DND-41 (cell line): ENCODE measurements around the gene GBP2.

Experiments used
- ATAC-seq: fragments of 200-7000 bp; cut with Tn5 transposase; 3 replicates; pipeline ENCODE4 v1.9.1; 2021; ENCODE audit warnings: low read depth; ENCODE audit not compliant: insufficient read depth
- DNase-seq: peaks from one replicate; pipeline ENCODE4 v3.0.0-alpha.2; 2020
- H2AFZ ChIP-seq: 2 replicates; pipeline ENCODE4 v1.6.0; 2012; ENCODE audit warnings: low read depth, low read length
- H3K27ac ChIP-seq: 2 replicates; pipeline ENCODE4 v1.5.1; 2012; ENCODE audit warnings: low read length, inconsistent platforms
- H3K27me3 ChIP-seq: fragments of 200-600 bp; sonication (generic); 2 replicates; pipeline ENCODE4 v1.6.0; 2012; ENCODE audit warnings: low read length, mild to moderate bottlenecking, inconsistent platforms; ENCODE audit not compliant: insufficient read depth, poor library complexity
- H3K36me3 ChIP-seq: 2 replicates; pipeline ENCODE4 v1.5.1; 2012; ENCODE audit warnings: low read length, inconsistent platforms; ENCODE audit not compliant: insufficient read depth
- H3K4me1 ChIP-seq: 2 replicates; pipeline ENCODE4 v1.5.1; 2012; ENCODE audit warnings: mild to moderate bottlenecking, low read length; ENCODE audit not compliant: insufficient read depth
- H3K4me2 ChIP-seq: 2 replicates; pipeline ENCODE4 v1.6.0; 2012; ENCODE audit warnings: mild to moderate bottlenecking, moderate library complexity, low read length, inconsistent platforms; ENCODE audit not compliant: insufficient read depth
- H3K4me3 ChIP-seq, 2 experiments: fragments of 200-600 bp in 1 of 2; shearing (Covaris generic) in 1 of 2; 2 replicates each; pipeline ENCODE4 v1.5.1; 2012 to 2016; ENCODE audit warnings: inconsistent platforms in 2 of 2, low read length in 2 of 2, mild to moderate bottlenecking in 2 of 2, low read depth in 1 of 2, moderate library complexity in 1 of 2
- H3K79me2 ChIP-seq: 2 replicates; pipeline ENCODE4 v1.6.0; 2012; ENCODE audit warnings: low read length, inconsistent platforms; ENCODE audit not compliant: insufficient read depth
- H3K9ac ChIP-seq: 2 replicates; pipeline ENCODE4 v1.6.0; 2012; ENCODE audit warnings: low read depth, mild to moderate bottlenecking, inconsistent platforms, low read length, moderate library complexity
- H3K9me3 ChIP-seq: 2 replicates; pipeline ENCODE4 v1.5.1; 2012; ENCODE audit warnings: low read length, moderate library complexity, mild to moderate bottlenecking, inconsistent platforms; ENCODE audit not compliant: insufficient read depth, severe bottlenecking
- H4K20me1 ChIP-seq: 2 replicates; pipeline ENCODE4 v1.6.0; 2012; ENCODE audit warnings: low read length; ENCODE audit not compliant: insufficient read depth
- EZH2 ChIP-seq: IDR thresholded peaks from 3 replicates; pipeline ENCODE4 v1.6.1; 2012; ENCODE audit warnings: borderline replicate concordance, low read depth, mild to moderate bottlenecking, moderate library complexity, low read length, inconsistent platforms; ENCODE audit not compliant: severe bottlenecking
- TF ChIP-seq, protein P1 (sequence below): IDR thresholded peaks from 2 replicates; pipeline ENCODE4 v1.5.1; 2012; ENCODE audit warnings: borderline replicate concordance, low read length, moderate library complexity, mild to moderate bottlenecking; ENCODE audit not compliant: poor library complexity, severe bottlenecking; ENCODE audit errors: extremely low read depth

Gene GBP2

DNA sequence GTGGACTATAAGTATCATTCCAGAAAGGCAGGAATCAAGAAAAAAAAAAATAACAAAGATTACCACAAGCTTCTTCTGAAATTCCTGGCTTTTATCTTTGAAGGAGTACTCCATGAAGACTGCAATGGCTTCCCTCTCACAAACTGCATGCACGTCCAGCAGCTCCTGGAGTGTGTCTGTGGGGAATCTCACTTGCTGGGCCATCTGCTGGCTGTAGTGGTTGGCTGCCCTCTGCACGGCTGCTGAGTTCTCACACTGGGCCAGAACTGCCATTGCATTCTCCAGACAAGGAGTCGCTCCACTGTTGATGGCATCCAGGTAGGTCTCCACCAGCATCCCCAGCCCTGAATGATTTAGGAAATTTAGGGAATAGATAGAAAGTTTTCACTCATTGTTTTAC, 23.3 kb upstream of the GBP2 start:
- H3K79me2 ChIP-seq, result no peaks in the 10 kb centered on the region
- ATAC-seq (no peak), DNase-seq (no peak)
- no peaks in the 10 kb centered on the region for H3K36me3 ChIP-seq
- H3K9me3 ChIP-seq, result no peaks in the 10 kb centered on the region
- H2AFZ ChIP-seq, result no peak overlapping the region
- peaks cover 15% of the 10 kb centered on the region for H3K4me1 ChIP-seq
- no peak overlapping the region for H3K9ac ChIP-seq
- no peaks in the 10 kb centered on the region for H3K27me3 ChIP-seq
- no peaks in the 10 kb centered on the region for H4K20me1 ChIP-seq
- H3K27ac ChIP-seq, result no peak overlapping the region
- no peak for TF ChIP-seq EZH2
- TF ChIP-seq, protein P1, sequence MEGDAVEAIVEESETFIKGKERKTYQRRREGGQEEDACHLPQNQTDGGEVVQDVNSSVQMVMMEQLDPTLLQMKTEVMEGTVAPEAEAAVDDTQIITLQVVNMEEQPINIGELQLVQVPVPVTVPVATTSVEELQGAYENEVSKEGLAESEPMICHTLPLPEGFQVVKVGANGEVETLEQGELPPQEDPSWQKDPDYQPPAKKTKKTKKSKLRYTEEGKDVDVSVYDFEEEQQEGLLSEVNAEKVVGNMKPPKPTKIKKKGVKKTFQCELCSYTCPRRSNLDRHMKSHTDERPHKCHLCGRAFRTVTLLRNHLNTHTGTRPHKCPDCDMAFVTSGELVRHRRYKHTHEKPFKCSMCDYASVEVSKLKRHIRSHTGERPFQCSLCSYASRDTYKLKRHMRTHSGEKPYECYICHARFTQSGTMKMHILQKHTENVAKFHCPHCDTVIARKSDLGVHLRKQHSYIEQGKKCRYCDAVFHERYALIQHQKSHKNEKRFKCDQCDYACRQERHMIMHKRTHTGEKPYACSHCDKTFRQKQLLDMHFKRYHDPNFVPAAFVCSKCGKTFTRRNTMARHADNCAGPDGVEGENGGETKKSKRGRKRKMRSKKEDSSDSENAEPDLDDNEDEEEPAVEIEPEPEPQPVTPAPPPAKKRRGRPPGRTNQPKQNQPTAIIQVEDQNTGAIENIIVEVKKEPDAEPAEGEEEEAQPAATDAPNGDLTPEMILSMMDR, result no peak
- no peak overlapping the region for H3K4me2 ChIP-seq
- H3K4me3 ChIP-seq, result no peak overlapping the region

- Histone ChIP-seq H3K27me3 (no peaks in the 10 kb centered on the region), H2AFZ (no peak overlapping the region)
- ATAC-seq, result no peak
Observed at GRCh38 chr1:89147678-89148658, 22.1 kb upstream of the GBP2 start.

GRCh38 chr1:89146721-89147120, 20.8 kb upstream of the GBP2 start:
- Histone ChIP-seq H3K9ac (no peak overlapping the region), H3K9me3 (no peaks in the 10 kb centered on the region), H3K4me2 (no peak overlapping the region), H3K27me3 (no peaks in the 10 kb centered on the region), H2AFZ (no peak overlapping the region), H4K20me1 (no peaks in the 10 kb centered on the region), H3K79me2 (no peaks in the 10 kb centered on the region), H3K27ac (no peak overlapping the region), H3K4me3 (no peak overlapping the region), H3K36me3 (no peaks in the 10 kb centered on the region), H3K4me1 (peaks cover 16% of the 10 kb centered on the region)
- ATAC-seq (no peak), DNase-seq (no peak)
- TF ChIP-seq, protein P1, result no peak
- no peak for TF ChIP-seq EZH2

More at GRCh38 chr1:89147678-89148658, 22.1 kb upstream of the GBP2 start:
- H3K4me2 ChIP-seq, result no peak overlapping the region
- no peak for DNase-seq
- no peaks in the 10 kb centered on the region for H3K36me3 ChIP-seq
- H3K4me3 ChIP-seq, result no peak overlapping the region
- H4K20me1 ChIP-seq, result no peaks in the 10 kb centered on the region
- H3K9ac ChIP-seq, result no peak overlapping the region
- no peak overlapping the region for H3K27ac ChIP-seq
- H3K9me3 ChIP-seq, result no peaks in the 10 kb centered on the region
- no peaks in the 10 kb centered on the region for H3K79me2 ChIP-seq
- no peak for TF ChIP-seq EZH2
- TF ChIP-seq, protein P1, result no peak
- H3K4me1 ChIP-seq, result peaks cover 15% of the 10 kb centered on the region
